Measurements from ENCODE around the gene HOXA4. TPM values are rescaled to one million over a fixed set of nuclear protein-coding genes. Genes with fewer than 3 reads are reported as not detected.

HOXA4 gene
- total RNA-seq, 2 experiments from 2014 or later, result 0.25 TPM; not detected in 1

Small RNAs within 50 kb of the gene (microRNA-seq; reads per million reads assigned to microRNA genes)
- gene MIR196B (ENCODE audit: borderline microRNAs expressed, borderline replicate concordance), result 0.63 reads per million

Other genes with a start within 250 kb of the HOXA4 start
- under 1 TPM; 0.22 to 0.58 TPM for gene HOXA1, start 34.8 kb downstream of the HOXA4 start, total RNA-seq
- not detected for gene HOXA2, start 28.1 kb downstream of the HOXA4 start, total RNA-seq
- gene HOXA5, start 12.9 kb upstream of the HOXA4 start, total RNA-seq, result not detected
- gene HOXA6, start 17.0 kb upstream of the HOXA4 start, total RNA-seq, result not detected
- not detected for gene HOXA3, start 21.8 kb upstream of the HOXA4 start, total RNA-seq
- gene HOXA7, start 25.9 kb upstream of the HOXA4 start, total RNA-seq, result not detected
- not detected for gene HOXA9, start 34.8 kb upstream of the HOXA4 start, total RNA-seq
- not detected for gene HOXA10, start 43.6 kb upstream of the HOXA4 start, total RNA-seq
- gene HOXA11, start 54.5 kb upstream of the HOXA4 start, total RNA-seq, result not detected
- gene HOXA13, start 69.3 kb upstream of the HOXA4 start, total RNA-seq, result not detected
- not detected for gene EVX1, start 112.0 kb upstream of the HOXA4 start, total RNA-seq